Suprapubic skin (tissue), 3 donors: ENCODE measurements around the gene YOD1.

ENCODE experiments used
- EP300 ChIP-seq: sonication (generic); formaldehyde crosslinking; IDR thresholded peaks from one replicate; pipeline ENCODE4 v1.6.1; 2017; ENCODE audit warnings: antibody characterized with exemption
- POLR2A ChIP-seq, 2 donors: fragments of 450-650 bp; IDR thresholded peaks; one replicate each; pipeline ENCODE4 v1.6.1; 2017; ENCODE audit warnings: antibody characterized with exemption in 2 of 2, mild to moderate bottlenecking in 2 of 2, moderate library complexity in 2 of 2
- TF ChIP-seq, protein P1 (sequence below), 2 donors: fragments of 200-600 bp in 1 of 2; fragments of 450-650 bp in 1 of 2; sonication (generic) in 1 of 2; IDR thresholded peaks; one replicate each; pipeline ENCODE4 v1.5.1; 2016 to 2019; ENCODE audit warnings: antibody characterized with exemption in 2 of 2, mild to moderate bottlenecking in 1 of 2, moderate library complexity in 1 of 2

DNA sequence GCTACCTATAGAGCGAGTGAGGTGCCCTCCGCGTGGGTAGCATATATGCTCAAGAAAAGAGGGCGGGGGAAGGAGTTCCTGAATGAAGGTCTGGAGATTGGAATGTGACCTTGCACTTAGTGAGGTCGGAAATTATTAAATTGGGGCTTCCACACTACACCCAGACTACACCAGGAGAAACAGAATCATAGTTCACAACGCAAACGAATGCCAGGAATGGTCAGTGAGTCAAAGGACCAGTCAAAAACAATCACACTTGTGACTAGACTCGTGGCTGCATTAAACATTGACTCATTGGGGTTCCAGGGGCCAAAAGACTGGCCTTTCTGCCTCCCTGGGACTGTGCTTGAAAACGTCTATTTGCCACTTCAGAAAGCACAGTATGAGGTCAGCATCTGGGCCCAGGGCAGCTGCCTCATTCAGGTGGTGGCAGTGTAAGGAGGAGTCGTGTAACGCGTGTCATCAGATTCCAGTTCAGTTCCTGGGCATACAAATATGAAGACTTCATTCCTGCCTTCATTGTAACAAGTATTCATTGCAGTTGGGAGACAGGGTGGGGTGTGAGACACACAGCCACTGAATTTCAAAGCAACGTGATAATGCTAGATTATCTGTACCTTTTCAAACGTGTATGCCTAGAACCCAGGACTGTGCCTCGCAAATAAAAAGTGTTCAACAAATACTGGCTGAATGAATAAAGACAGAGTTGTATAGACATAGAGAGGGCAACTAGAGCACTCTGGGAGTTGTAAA, at the start of gene YOD1:
- TF ChIP-seq, protein P1, sequence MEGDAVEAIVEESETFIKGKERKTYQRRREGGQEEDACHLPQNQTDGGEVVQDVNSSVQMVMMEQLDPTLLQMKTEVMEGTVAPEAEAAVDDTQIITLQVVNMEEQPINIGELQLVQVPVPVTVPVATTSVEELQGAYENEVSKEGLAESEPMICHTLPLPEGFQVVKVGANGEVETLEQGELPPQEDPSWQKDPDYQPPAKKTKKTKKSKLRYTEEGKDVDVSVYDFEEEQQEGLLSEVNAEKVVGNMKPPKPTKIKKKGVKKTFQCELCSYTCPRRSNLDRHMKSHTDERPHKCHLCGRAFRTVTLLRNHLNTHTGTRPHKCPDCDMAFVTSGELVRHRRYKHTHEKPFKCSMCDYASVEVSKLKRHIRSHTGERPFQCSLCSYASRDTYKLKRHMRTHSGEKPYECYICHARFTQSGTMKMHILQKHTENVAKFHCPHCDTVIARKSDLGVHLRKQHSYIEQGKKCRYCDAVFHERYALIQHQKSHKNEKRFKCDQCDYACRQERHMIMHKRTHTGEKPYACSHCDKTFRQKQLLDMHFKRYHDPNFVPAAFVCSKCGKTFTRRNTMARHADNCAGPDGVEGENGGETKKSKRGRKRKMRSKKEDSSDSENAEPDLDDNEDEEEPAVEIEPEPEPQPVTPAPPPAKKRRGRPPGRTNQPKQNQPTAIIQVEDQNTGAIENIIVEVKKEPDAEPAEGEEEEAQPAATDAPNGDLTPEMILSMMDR (IDR thresholded peaks at IDR 0.05) = no peak
- TF ChIP-seq EP300 (no peak), POLR2A (IDR thresholded peaks at IDR 0.05) (no peak)
